ENCODE measurements around the gene QSOX1. TPM values are rescaled to one million over a fixed set of nuclear protein-coding genes. Genes with fewer than 3 reads are reported as not detected.

QSOX1 gene
- total RNA-seq, 1 donor: 81.9 TPM

- DNase-seq (ENCODE audit: low read depth in 2 of 3, low spot score in 2 of 3): no peak
These were observed 77.9 kb downstream of the QSOX1 start for GRCh38 chr1:180232521-180233043.

- no peak for DNase-seq (ENCODE audit: low read depth in 2 of 3, low spot score in 2 of 3)
These were observed 78.7 kb downstream of the QSOX1 start for GRCh38 chr1:180233191-180234011.

DNA sequence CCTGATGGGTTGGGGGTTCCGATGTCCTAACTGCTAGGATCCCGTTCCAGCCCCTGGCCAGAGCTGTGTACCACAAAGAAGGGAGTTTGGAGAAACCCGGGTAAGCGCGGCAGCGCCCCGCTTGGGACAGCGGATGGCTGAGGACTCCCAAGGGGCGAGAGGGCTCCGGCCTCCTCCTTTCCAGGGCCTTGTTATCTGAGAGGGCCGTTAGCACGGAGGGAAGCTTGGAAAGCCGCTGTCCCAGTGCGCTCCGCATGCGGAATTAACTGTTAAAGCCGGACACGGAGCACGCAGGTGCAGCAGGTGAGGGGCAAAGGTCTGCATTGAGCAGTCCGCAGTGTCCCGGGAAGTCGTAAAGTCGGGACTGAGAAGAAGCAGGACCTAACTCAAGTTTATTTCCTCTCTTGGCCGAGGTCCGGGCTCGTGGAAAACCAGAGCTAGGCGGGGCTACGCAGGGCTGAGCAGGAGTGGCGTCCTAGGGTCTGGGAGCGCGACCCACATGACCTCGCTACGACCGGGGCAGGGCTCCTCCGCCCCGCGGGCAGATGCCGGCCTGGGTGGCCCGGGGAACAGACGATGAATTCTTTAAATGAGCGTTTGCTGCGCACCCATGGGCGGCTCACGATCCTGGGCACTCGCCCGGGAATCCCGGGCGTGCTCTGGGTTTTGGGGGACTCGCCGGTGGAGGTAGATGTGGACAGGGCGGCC lies 79.9 kb downstream of the QSOX1 start:
- DNase-seq (ENCODE audit: low read depth in 2 of 3, low spot score in 2 of 3): peak in 1 of 3 donors; percentile 22

DNA sequence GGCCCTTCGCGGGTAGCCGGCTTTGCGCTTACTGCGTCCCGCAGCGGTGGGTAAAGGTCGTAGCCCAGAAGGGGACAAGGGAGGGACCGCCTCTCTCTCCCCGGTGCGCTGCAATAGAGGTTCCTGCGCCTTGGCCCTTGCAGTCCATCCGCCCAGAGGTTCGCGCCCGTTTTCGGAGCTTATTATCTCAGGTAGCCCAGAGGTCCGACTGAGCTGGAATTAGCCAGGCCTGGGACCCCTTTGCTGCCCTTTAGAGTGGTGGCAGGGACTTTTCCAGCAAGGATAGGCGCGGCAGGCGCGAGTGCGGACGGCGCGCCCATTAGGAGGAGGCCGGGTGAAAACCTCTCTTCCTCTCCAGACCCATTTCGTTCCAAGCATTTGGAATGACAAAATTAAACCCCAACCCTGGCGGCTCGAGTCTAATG lies 80.4 kb downstream of the QSOX1 start:
- peak in 1 of 3 donors; percentile 13 for DNase-seq (ENCODE audit: low read depth in 2 of 3, low spot score in 2 of 3)

DNA sequence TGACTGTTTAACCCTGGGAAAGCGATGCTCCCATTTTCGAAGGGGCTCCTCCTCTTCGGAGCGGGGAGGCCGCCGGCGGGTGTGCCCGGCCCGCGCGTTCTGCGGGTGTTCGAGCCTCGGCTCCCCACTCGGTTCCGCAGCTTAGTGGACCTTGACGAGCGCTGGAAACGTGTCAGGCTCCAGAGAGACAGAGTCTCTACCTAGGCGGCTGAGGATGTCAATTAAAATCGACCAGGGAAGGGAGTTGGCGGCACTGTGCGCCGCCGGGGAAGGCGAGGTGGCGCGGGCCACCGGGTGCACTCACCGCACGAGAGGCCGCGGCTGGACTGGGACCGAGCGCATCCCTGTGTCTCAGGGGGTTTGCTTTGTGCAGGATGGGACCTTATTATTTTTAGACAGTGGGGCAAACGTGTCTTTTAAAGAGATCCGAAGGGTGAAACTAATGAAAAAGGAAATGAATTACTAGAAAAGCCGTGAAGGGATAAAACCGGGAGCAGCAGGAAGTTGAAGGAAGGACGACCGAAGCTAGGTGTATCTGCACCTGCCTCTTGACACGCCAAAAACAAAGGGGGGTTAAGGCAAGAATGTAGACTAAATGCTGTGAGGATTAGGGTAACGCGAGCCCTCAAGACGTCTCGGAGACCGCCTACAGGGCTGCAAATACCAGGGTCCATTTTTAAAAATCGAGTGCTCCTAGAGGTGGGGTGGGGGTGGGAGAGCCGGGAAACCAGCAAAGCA lies 81.0 kb downstream of the QSOX1 start:
- no peak for DNase-seq (ENCODE audit: low read depth in 2 of 3, low spot score in 2 of 3)

DNA sequence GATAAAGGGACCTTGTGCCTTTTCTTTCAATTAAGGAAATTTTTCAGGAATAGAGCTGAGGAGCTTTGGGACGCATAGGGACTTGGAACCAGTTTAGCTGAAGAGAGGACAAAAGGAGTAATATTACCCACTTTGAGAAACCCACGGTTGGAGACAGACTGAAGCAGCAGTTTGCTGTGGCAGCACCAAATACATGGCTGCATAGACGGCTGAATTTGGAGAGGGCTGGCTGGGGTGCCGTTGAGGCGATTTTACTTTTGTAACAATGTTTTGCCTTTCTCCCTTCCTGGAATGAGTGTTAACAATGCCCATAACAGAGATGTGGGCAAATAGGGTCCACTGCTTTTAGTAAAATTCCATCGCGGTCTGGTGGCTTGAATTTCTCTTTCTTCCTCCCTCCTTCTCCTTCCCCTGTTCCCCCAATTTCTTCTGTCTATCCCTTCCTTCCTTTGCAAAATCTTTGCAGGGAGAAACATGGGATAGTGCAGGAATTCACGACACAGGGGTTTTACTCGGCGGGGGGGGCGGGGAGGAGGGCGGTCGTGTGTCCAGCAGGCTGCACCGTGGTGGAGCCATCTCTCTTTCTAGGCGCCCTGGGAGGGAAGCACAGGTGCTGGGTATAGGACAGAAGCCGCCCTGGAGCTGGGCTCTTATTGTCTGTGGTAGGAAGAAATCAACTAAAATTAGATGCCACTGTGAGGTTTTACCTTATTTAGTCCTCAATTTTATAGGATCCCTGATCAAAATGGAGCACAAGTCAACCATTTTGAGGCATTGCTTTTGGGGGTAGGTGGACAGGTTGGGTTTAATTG lies 82.2 kb downstream of the QSOX1 start:
- peak in 1 of 3 donors; percentile 22 for DNase-seq (ENCODE audit: low read depth in 2 of 3, low spot score in 2 of 3)

DNA sequence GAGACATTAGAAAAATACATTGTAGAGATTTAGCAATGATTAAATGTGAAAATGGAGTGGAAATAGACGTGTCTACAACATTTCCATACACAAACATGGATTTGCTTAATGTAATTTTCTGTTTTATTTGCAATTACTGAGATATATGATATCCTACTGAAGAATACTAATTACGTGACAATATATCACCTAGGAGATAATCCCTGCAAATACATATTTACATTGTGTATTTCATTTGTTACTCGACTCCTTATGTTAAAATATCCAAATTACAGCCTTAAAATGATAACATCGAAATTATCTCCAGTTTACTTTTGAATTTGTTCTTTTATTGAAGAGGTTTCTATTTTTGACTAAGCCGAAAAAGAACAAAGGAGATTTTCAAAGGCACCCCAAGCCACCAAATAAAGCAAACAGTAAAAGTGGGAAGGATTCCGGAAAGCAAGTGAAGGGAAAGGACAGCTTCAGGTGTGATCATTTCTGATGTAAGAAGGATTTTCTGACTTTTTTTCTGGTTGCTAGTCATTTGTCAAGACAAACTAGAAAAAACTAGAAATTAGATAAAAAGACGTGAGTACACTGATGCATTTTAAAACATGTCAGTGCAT lies 83.3 kb downstream of the QSOX1 start:
- peak in 1 of 3 donors; percentile 16 for DNase-seq (ENCODE audit: low read depth in 2 of 3, low spot score in 2 of 3)

- DNase-seq (ENCODE audit: low read depth in 2 of 3, low spot score in 2 of 3): no peak
These were observed 84.0 kb downstream of the QSOX1 start for GRCh38 chr1:180238675-180239074.

- no peak for DNase-seq (ENCODE audit: low read depth in 2 of 3, low spot score in 2 of 3)
These were observed 84.8 kb downstream of the QSOX1 start for GRCh38 chr1:180239145-180240096.

DNA sequence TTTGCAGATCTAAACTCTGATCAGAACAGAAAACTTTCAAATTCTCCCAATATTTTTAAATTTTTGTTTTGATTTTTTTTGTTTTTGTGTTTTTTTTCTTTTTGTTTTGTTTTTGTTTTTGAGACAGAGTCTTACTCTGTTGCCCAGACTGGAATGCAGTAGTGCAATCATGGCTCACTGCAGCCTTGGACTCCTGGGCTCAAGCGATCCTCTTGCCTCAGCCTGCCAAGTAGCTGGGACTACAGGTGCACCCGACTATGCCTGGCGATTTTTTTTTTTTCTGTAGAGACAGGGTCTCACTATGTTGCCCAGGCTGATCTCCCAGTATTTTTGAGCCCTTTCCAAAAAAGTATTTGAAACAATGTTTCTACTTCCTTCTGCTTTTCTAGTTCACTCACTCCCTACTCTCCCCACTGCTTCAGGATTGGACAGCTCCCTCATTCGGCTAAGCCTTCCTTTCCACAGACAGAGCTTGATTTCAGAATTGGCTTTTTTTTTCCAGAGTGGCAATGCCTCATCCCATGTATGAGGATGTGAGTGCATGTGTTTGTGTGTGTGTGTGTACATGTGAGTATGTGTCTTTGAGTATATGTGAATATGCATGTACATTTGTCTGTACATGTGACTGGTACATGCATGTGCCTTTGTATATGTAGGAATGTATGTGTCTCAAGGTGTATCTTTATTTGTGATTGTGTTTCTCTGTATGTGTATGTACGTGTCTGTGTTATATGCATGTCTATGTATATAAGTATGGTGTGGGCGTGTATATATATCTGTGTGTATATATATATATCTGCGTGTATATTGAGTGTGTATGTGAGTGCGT lies 87.3 kb downstream of the QSOX1 start:
- peak in 1 of 3 donors; percentile 53 for DNase-seq (ENCODE audit: low read depth in 2 of 3, low spot score in 2 of 3)

DNA sequence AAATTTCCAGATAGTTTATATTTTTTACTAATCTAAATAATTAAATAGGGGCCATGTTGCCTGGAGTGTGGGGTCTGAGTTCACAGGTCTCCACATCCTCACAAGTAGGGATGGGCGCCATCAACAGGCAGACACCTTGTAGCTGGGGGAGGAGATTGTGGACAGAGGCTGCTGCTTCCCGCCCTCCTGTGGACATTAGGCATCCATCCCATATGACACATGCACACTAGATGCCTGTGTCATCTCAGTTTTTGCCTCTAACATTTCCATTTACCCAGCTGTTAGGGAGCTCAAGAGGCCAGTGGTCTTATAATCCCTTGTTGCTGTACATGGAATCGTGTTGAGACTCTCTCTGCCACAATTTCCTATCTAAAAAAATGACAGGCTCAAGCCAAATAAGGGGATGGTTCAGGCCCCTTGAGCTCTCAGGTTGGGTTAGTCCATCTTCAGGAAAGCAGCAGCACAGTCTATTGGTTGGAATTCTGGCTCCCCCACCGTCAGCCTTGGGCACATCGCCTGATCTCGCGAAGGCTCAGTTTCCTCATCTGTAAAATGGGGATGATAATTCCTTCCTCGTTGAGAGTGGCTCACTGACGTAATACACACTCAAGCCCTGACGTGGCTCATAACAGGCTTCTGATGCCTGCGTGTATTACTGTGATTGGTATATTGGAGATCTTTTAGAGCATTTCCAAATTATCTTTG lies 89.0 kb downstream of the QSOX1 start:
- DNase-seq (ENCODE audit: low read depth in 2 of 3, low spot score in 2 of 3): no peak

DNA sequence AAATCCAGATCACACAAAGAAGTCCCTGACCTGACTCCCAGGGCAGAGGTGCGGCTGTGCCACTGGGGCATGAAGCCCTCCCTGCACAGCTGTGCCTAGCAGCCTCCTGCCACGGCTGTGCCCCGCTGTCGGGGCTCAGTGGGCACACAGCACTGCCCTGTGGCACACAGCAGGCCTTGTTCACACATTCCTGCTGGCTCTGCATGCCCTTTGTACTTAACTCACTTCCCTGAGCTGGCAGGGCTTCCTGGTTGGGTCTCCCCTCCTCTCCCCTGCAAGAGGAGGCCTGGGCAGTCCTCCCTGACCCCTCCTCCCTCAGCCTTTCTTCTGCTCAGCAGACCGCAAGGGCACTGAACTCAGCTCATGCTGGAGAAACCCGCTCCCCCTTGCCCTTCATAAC lies 90.2 kb downstream of the QSOX1 start:
- no peak for DNase-seq (ENCODE audit: low read depth in 2 of 3, low spot score in 2 of 3)

- no peak for DNase-seq (ENCODE audit: low read depth in 2 of 3, low spot score in 2 of 3)
These were observed 91.9 kb downstream of the QSOX1 start for GRCh38 chr1:180246579-180246978.

DNA sequence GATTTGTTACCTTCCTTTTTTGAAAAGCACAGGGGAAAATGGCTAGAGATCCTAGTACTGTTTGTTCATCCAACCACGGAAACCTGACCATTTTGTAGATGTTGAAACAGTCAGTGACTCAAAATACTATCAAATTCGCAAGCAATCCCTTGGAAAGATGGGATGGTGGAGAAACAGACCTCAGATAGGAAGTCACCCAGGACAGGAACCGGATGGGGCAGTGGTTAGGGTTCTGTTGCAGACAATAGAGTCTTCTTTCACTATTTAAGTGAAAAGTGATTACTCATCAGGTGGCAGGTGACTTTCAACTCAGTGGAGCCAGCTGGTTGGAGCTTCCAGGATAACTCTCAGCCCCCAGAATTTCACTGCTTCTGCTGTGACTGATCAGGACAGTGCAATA lies 92.4 kb downstream of the QSOX1 start:
- DNase-seq (ENCODE audit: low read depth in 2 of 3, low spot score in 2 of 3): no peak

GRCh38 chr1:180247580-180247979 lies 92.9 kb downstream of the QSOX1 start:
- no peak for DNase-seq (ENCODE audit: low read depth in 2 of 3, low spot score in 2 of 3)

DNA sequence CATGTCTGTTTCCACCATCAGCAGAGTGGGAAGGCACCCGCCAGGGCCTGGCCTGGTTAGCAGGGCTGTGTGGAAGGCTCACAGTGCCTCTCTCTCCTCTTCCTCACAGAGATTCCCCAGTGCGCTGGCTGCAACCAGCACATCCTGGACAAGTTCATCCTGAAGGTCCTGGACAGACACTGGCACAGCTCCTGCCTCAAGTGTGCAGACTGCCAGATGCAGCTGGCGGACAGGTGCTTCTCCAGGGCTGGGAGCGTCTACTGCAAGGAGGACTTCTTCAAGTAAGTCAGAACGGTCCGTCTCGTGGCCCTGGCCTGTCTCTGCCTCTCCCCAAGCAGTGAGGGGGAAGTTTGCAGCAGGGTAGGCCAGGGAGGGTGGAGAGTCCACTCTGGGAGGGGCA lies 93.5 kb downstream of the QSOX1 start:
- DNase-seq (ENCODE audit: low read depth in 2 of 3, low spot score in 2 of 3): no peak
